K562 (cell line): Measurements from ENCODE around the gene DDAH2. TPM values are rescaled to one million over a fixed set of nuclear protein-coding genes. Genes with fewer than 3 reads are reported as not detected.

Source experiments
- BCL6 ChIP-seq: fragments of 250-450 bp; sonication (Bioruptor Pico); IDR thresholded peaks from 2 replicates; pipeline ENCODE4 v1.4.0; 2020
- CCAR2 ChIP-seq: fragments of 200-400 bp; formaldehyde crosslinking; IDR thresholded peaks from 2 replicates; pipeline ENCODE4 v1.6.1; 2017; ENCODE audit warnings: mild to moderate bottlenecking, low read depth, low read length
- EGR1 ChIP-seq: fragments of 450-650 bp; conservative IDR thresholded peaks from 2 replicates; pipeline ENCODE4 v1.6.1; 2017; ENCODE audit warnings: mild to moderate bottlenecking
- FUS ChIP-seq: fragments of 200-400 bp; formaldehyde crosslinking; optimal IDR thresholded peaks from 2 replicates; pipeline ENCODE3; 2017; ENCODE audit warnings: low read depth, low read length
- GABPA ChIP-seq: fragments of 200-800 bp; sonication (Bioruptor generic); conservative IDR thresholded peaks from 2 replicates; pipeline ENCODE4 v1.6.1; 2016; ENCODE audit warnings: low read depth, missing genetic modification characterization, missing compliant biosample characterization
- KLF6 ChIP-seq: fragments of 250-450 bp; sonication (Bioruptor Pico); IDR thresholded peaks from 2 replicates; pipeline ENCODE4 v1.4.0; 2020; ENCODE audit warnings: mild to moderate bottlenecking, moderate library complexity, borderline replicate concordance
- NFIX ChIP-seq: fragments of 250-450 bp; sonication (Bioruptor Pico); IDR thresholded peaks from 2 replicates; pipeline ENCODE4 v1.4.0; 2020; ENCODE audit warnings: low read depth, mild to moderate bottlenecking, moderate library complexity
- NR3C1 ChIP-seq: sonication (generic); formaldehyde crosslinking; IDR thresholded peaks from 2 replicates; pipeline ENCODE4 v1.8.1; 2022; ENCODE audit warnings: missing genetic modification reagents
- POLR2B ChIP-seq: fragments of 450-650 bp; IDR thresholded peaks from 2 replicates; pipeline ENCODE4 v1.6.1; 2018; ENCODE audit warnings: low read depth; ENCODE audit not compliant: partially characterized antibody
- PTBP1 ChIP-seq: fragments of 200-400 bp; formaldehyde crosslinking; IDR thresholded peaks from 2 replicates; pipeline ENCODE4 v1.6.1; 2017; ENCODE audit warnings: low read depth, low read length
- RBM14 ChIP-seq: fragments of 200-400 bp; formaldehyde crosslinking; IDR thresholded peaks from 2 replicates; pipeline ENCODE4 v1.6.1; 2018; ENCODE audit warnings: low read depth, mild to moderate bottlenecking, low read length, moderate library complexity, borderline replicate concordance; ENCODE audit not compliant: insufficient read depth
- RFX5 ChIP-seq: IDR thresholded peaks from 2 replicates; pipeline ENCODE4 v1.6.1; 2011; ENCODE audit warnings: low read depth, mild to moderate bottlenecking, improper control_type of control experiment, low read length
- STAT5A ChIP-seq: IDR thresholded peaks from 2 replicates; pipeline ENCODE4 v1.6.1; 2012; ENCODE audit warnings: low read length, inconsistent platforms, borderline replicate concordance
- U2AF1 ChIP-seq: fragments of 200-400 bp; formaldehyde crosslinking; optimal IDR thresholded peaks from 2 replicates; pipeline ENCODE3; 2017; ENCODE audit warnings: mild to moderate bottlenecking, low read depth, low read length, moderate library complexity
- U2AF2 ChIP-seq: fragments of 200-400 bp; formaldehyde crosslinking; optimal IDR thresholded peaks from 2 replicates; pipeline ENCODE3; 2017; ENCODE audit warnings: low read depth, mild to moderate bottlenecking, low read length
- WHSC1 ChIP-seq: IDR thresholded peaks from one replicate; pipeline ENCODE4 v1.6.1; 2012; ENCODE audit warnings: low read length, control low read depth, inconsistent platforms
- ZFP1 ChIP-seq: fragments of 450-650 bp; formaldehyde crosslinking; IDR thresholded peaks from 2 replicates; pipeline ENCODE4 v1.4.0; 2020; ENCODE audit warnings: mild to moderate bottlenecking, mixed read lengths
- ZNF143 ChIP-seq: sonication (generic); formaldehyde crosslinking; IDR thresholded peaks from 2 replicates; pipeline ENCODE4 v1.9.0; 2022; ENCODE audit warnings: mild to moderate bottlenecking, missing genetic modification reagents
- ZNF717 ChIP-seq: fragments of 250-450 bp; sonication (Bioruptor Pico); IDR thresholded peaks from 2 replicates; pipeline ENCODE4 v1.5.0; 2021
- polyA plus RNA-seq, 8 experiments: library from polyadenylated mRNA; depleted of rRNA in 4 of 8; stranded (reverse) in 5 of 8; unstranded in 3 of 8; fragments of >200 nt; fragmentation: Nextera tagmentation in 2 of 8; fragmentation: Illumina TruSeq in 1 of 8; extraction: Ambion mirVana in 2 of 8; extraction: Trizol in 1 of 8; gene quantifications; 2 replicates each; pipeline versions ENCODE4 v1.2.1 to v1.2.3, GENCODE V29; 2011 to 2014; ENCODE audit warnings: inconsistent platforms in 1 of 8, missing spikeins in 1 of 8
- total RNA-seq, 7 experiments: library from RNA; depleted of rRNA in 6 of 7; stranded (reverse); fragments of >200 nt in 6 of 7; fragmentation: Illumina TruSeq in 2 of 7; extraction: Trizol in 2 of 7; gene quantifications; 2 replicates each; pipeline versions ENCODE4 v1.2.1 to v1.2.3, GENCODE V29; 2011 to 2021; ENCODE audit warnings: low replicate concordance in 1 of 7
- TF ChIP-seq, protein P1 (sequence below): fragments of 450-650 bp; formaldehyde crosslinking; IDR thresholded peaks from 2 replicates; pipeline ENCODE4 v1.4.0; 2020; ENCODE audit warnings: mild to moderate bottlenecking
- TF ChIP-seq, protein P2 (sequence below): fragments of 250-450 bp; sonication (Bioruptor Pico); IDR thresholded peaks from 2 replicates; pipeline ENCODE4 v1.4.0; 2020; ENCODE audit warnings: mild to moderate bottlenecking, moderate library complexity

The DDAH2 gene
- total and polyA plus RNA-seq, 9 of the 15 experiments (the other 6 are each of a cell fraction or from before 2014, with no cell fraction given): 1.8 to 45.4 (median 21.4) TPM

DNA sequence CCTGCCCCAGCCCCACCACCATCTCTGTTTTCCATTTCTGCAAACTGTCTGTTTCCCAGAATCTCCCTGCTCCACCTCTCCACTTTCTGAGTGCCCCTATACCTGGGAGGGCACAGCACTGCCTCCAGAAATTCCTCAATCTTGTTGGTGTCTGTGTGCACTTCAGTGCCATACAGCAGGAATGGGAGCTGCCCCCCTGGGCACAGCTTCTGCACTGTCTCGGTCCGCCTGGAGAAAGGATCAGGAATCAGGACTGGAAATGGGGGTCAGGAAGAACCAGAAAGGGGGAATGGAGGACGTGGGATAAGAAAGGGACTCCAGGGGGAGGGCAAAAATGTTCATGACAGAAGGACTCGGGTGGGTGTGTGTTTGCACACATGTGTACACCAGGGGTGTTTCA is 4.6 kb upstream of the DDAH2 start (continued):
- TF ChIP-seq, protein P1, sequence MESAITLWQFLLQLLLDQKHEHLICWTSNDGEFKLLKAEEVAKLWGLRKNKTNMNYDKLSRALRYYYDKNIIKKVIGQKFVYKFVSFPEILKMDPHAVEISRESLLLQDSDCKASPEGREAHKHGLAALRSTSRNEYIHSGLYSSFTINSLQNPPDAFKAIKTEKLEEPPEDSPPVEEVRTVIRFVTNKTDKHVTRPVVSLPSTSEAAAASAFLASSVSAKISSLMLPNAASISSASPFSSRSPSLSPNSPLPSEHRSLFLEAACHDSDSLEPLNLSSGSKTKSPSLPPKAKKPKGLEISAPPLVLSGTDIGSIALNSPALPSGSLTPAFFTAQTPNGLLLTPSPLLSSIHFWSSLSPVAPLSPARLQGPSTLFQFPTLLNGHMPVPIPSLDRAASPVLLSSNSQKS (CRISPR knock-in tag): no peak
- TF ChIP-seq CCAR2: no peak
- no peak for TF ChIP-seq PTBP1
- TF ChIP-seq U2AF1: no peak
- TF ChIP-seq WHSC1: no peak
- no peak for TF ChIP-seq ZNF717
- TF ChIP-seq GABPA (tag): no peak
- peak; percentile 9 for TF ChIP-seq POLR2B
- no peak for TF ChIP-seq ZFP1 (CRISPR knock-in tag)
- TF ChIP-seq KLF6 (CRISPR knock-in tag): no peak
- no peak for TF ChIP-seq RBM14
- no peak for TF ChIP-seq NR3C1 (CRISPR knock-in tag)
- TF ChIP-seq U2AF2: no peak
- TF ChIP-seq ZNF143: peak; percentile 56; the same call in 1 of the 2 replicates
- TF ChIP-seq FUS: no peak
- no peak for TF ChIP-seq NFIX (CRISPR knock-in tag)
- no peak for TF ChIP-seq EGR1
- no peak for TF ChIP-seq STAT5A
- TF ChIP-seq, protein P2, sequence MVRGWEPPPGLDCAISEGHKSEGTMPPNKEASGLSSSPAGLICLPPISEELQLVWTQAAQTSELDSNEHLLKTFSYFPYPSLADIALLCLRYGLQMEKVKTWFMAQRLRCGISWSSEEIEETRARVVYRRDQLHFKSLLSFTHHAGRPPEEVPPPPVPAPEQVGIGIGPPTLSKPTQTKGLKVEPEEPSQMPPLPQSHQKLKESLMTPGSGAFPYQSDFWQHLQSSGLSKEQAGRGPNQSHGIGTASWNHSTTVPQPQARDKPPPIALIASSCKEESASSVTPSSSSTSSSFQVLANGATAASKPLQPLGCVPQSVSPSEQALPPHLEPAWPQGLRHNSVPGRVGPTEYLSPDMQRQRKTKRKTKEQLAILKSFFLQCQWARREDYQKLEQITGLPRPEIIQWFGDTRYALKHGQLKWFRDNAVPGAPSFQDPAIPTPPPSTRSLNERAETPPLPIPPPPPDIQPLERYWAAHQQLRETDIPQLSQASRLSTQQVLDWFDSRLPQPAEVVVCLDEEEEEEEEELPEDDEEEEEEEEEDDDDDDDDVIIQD (CRISPR knock-in tag): no peak
- no peak for TF ChIP-seq RFX5
- no peak for TF ChIP-seq BCL6 (CRISPR knock-in tag)
